GM10248 (cell line): Measurements from ENCODE around the gene MYH7.

Experiments used
- CTCF ChIA-PET: fragments of 300-600 bp; sonication (Branson Sonifier 250); formaldehyde crosslinking; extraction: SDS; loops from one replicate; lab custom pipeline; 2021; ENCODE audit warnings: antibody characterized with exemption; lab: Yijun Ruan, JAX
- POLR2A ChIA-PET: fragments of 350-650 bp; sonication (Branson Sonifier 250); formaldehyde crosslinking; extraction: SDS; loops from one replicate; lab custom pipeline; 2020; ENCODE audit warnings: antibody characterized with exemption; lab: Yijun Ruan, JAX
- DNase-seq: peaks from one replicate; pipeline ENCODE4 v3.0.0; 2012; ENCODE audit errors: extremely low spot score
- CTCF ChIP-seq: IDR thresholded peaks from 2 replicates; pipeline ENCODE4 v1.5.1; 2012; ENCODE audit warnings: mild to moderate bottlenecking, low read depth; ENCODE audit errors: extremely low read depth, missing control alignments, control extremely low read depth

MYH7 gene

GRCh38 chr14:23409966-23410635 lies 25.4 kb downstream of the MYH7 start:
- no peak for TF ChIP-seq CTCF
- ChIA-PET CTCF (interaction anchor here (0.8 to 1.1 kb wide), 2 partner anchors 8 to 22 kb away, joined by 3 read pairs; no protein-coding TSS in a partner anchor), POLR2A (no interaction called here)
- no peak for DNase-seq

GRCh38 chr14:23409475-23409874 lies 26.0 kb downstream of the MYH7 start:
- ChIA-PET POLR2A (no interaction called here), CTCF (no interaction called here)
- no peak for TF ChIP-seq CTCF
- peak; percentile 66 for DNase-seq

DNA sequence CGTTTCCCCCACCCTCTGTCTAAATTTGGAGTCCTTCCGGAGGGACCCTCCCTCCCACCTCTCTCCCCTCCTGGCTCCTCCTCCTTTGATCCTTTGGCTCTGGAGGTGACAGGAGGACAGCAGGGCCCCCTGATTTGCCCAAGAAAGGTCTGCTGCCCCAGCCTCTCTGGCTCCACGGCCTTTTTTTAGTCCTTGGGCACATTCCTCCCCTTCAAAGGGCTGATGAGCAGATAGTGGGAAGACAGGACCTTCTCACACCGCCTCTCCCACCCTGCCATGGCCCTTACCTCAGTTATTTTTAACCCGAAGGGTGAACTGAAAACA lies 27.2 kb downstream of the MYH7 start:
- no peak for DNase-seq
- CTCF ChIA-PET, result no interaction called here
- TF ChIP-seq CTCF, result no peak
- POLR2A ChIA-PET, result no interaction called here

DNA sequence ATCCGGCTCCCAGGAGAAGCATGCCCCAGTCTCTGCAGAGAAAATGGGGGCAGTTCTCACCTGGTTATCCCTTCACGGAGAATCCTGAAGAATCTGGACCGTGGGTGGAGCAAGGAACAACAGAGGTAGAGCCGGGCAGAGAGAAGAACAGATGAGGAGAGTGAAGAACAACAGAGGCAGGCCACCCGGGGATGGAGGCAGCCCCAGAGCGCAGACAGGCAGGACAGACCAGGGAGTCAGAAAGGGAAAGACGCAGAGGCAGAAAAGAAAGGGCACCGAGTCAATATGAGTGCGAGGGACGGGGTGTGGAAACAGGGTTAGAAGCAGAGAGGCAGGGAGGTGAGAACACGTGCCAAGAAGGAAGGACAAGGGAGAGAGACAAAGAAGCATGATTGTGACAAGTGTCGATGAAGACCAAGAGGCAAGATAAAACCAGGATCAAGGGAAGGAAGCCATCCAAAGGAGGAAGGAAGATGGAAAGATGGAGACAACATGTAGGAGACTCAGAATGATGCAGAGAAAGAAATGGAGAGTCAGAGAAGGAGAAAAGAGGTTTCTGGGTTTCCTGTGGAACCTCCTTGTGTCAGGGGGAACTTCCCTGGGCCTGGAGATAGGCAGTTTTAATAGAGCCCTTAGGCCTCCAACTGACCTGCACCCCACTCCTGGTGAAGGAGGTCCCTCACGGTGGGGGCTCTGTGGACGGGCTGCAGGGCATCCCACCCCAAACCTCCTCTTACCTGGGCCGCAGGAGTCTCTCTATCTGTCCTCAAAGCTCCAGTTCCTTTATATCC lies 27.7 kb downstream of the MYH7 start, which contains the start of gene MYH6:
Gene MYH6, minus strand, starts transcription at position 758 of the 791 bp plus-strand sequence. CDS start 1,050 bp downstream, outside the sequence.
- no peak for TF ChIP-seq CTCF
- CTCF ChIA-PET, result no interaction called here
- POLR2A ChIA-PET, result no interaction called here
- DNase-seq, result no peak

DNA sequence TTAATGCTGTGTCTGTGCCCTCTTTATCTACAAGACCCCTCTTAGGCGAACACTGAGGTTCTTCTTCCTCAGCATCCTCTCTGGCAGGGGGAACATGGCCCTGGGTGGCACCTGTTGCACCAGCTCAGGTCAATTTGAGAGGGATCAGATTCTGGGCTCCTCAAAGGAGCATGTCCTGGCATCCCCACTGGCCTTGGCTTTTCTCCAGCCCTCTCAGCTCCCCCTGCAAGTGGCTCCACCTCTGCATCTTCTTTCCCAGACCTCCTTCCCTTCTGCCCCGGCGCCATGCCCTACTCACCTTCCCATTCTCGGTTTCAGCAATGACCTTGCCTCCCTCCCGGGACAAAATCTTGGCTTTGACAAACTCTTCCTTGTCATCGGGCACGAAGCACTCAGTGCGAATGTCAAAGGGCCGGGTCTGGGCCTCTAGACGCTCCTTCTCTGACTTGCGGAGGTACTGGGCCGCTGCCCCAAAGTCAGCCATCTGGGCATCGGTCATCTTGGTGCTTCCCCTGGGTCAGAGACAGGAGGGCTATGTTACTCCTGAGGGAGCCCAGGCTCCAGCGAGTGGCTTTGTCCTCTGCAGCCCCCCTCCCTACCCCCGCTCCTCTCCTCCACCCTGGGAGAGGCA lies 28.6 kb downstream of the MYH7 start:
- no peak for DNase-seq
- POLR2A ChIA-PET, result no interaction called here
- no peak for TF ChIP-seq CTCF
- CTCF ChIA-PET, result no interaction called here

- DNase-seq, result no peak
- ChIA-PET CTCF (no interaction called here), POLR2A (no interaction called here)
- no peak for TF ChIP-seq CTCF
Observed at GRCh38 chr14:23406244-23406643, 29.2 kb downstream of the MYH7 start.
